Measurements from ENCODE around the gene SKAP2. TPM values are rescaled to one million over a fixed set of nuclear protein-coding genes. Genes with fewer than 3 reads are reported as not detected.

The SKAP2 gene
- total and polyA plus RNA-seq, 2 of the 4 experiments (the other 2 are of a cell fraction): 5.7 to 7.4 TPM

DNA sequence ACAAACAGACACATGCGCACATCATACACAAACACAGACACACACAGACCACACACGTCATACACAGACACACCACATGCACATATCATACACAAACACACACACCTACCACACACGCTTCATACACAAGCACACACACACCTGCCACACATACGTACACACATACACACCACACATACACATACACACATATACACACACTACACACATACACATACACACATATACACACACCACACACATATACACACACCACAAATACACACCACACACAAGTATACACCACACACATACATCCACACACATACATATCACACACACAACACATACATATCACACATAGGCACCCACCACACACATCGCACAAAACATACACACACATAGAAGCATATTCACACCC lies 224.7 kb downstream of the SKAP2 start:
- Histone ChIP-seq H3K9ac (ENCODE audit: low read depth, low read length) (no peak overlapping the region), H3K27me3 (ENCODE audit: control insufficient read depth, insufficient read depth, low read length) (0 out of 2 replicates have a peak, but pooled peaks cover 2% of the 10 kb centered on the region), H4K5ac (ENCODE audit: low read depth, low read length) (no peak overlapping the region), H2AK5ac (ENCODE audit: low read depth, low read length) (no peak overlapping the region), H3K14ac (replicated peaks; ENCODE audit: low read depth, low read length) (no peak overlapping the region), H3K79me1 (ENCODE audit: low read depth in 1 of 2, low read length in 2 of 2) (no peaks in the 10 kb centered on the region), H2BK20ac (ENCODE audit: low read depth, low read length) (no peak overlapping the region), H2AFZ (replicated peaks; ENCODE audit: low read length, poor library complexity) (no peak overlapping the region), H3K9me3 (ENCODE audit: control insufficient read depth, insufficient read depth, low read length) (no peaks in the 10 kb centered on the region), H3K4me3 (ENCODE audit: insufficient read depth, low read depth, low read length) (no peak overlapping the region), H3K36me3 (ENCODE audit: control insufficient read depth, insufficient read depth, low read length) (no peaks in the 10 kb centered on the region), H2BK15ac (ENCODE audit: low read depth, low read length) (no peak overlapping the region), H3K18ac (ENCODE audit: low read depth, low read length) (no peak overlapping the region), H3K4me2 (ENCODE audit: low read depth, low read length) (no peak overlapping the region), H2BK5ac (ENCODE audit: low read depth, low read length, poor library complexity, severe bottlenecking) (peak overlapping the region; percentile 91), H3K23ac (ENCODE audit: low read depth, low read length) (no peak overlapping the region), H2BK120ac (ENCODE audit: low read depth, low read length) (no peak overlapping the region), H4K91ac (ENCODE audit: insufficient read depth, low read depth, low read length) (no peak overlapping the region), H2AK9ac (replicated peaks; ENCODE audit: low read depth, low read length, poor library complexity) (no peak overlapping the region), H4K8ac (ENCODE audit: low read depth in 2 of 2, low read length in 2 of 2) (no peak overlapping the region), H4K20me1 (ENCODE audit: insufficient read depth, low read length) (no peaks in the 10 kb centered on the region), H3K4me1 (ENCODE audit: control insufficient read depth, insufficient read depth, low read length) (no peaks in the 10 kb centered on the region), H3K4ac (ENCODE audit: low read depth, low read length) (no peak overlapping the region), H3K56ac (ENCODE audit: extremely low read depth, insufficient read depth, low read length) (no peak overlapping the region), H3K27ac (ENCODE audit: insufficient read depth, low read length) (no peak overlapping the region), H3K9me1 (ENCODE audit: insufficient read depth, low read length) (peaks cover 5% of the 10 kb centered on the region; the same call in 1 of the 2 replicates)
- ChIA-PET CTCF (no interaction called here), POLR2A (ENCODE audit: unreplicated experiment) (no interaction called here)
- intact Hi-C loops (cut with micrococcal nuclease): no loop called here
- no peak for DNase-seq
- in situ Hi-C loops (cut with MboI; ENCODE audit: low sequenced_read_pairs): no loop called here
- TF ChIP-seq, protein P1, sequence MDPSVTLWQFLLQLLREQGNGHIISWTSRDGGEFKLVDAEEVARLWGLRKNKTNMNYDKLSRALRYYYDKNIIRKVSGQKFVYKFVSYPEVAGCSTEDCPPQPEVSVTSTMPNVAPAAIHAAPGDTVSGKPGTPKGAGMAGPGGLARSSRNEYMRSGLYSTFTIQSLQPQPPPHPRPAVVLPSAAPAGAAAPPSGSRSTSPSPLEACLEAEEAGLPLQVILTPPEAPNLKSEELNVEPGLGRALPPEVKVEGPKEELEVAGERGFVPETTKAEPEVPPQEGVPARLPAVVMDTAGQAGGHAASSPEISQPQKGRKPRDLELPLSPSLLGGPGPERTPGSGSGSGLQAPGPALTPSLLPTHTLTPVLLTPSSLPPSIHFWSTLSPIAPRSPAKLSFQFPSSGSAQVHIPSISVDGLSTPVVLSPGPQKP (IDR thresholded peaks at IDR 0.05; ENCODE audit: borderline replicate concordance, low read depth, low read length): no peak
- TF ChIP-seq NFE2L2 (IDR thresholded peaks at IDR 0.05; ENCODE audit: low read depth, low read length) (no peak), SMC3 (IDR thresholded peaks at IDR 0.05; ENCODE audit: low read depth, low read length) (no peak), CHD1 (IDR thresholded peaks at IDR 0.05; ENCODE audit: low read depth, low read length) (no peak)
- TF ChIP-seq, protein P2, sequence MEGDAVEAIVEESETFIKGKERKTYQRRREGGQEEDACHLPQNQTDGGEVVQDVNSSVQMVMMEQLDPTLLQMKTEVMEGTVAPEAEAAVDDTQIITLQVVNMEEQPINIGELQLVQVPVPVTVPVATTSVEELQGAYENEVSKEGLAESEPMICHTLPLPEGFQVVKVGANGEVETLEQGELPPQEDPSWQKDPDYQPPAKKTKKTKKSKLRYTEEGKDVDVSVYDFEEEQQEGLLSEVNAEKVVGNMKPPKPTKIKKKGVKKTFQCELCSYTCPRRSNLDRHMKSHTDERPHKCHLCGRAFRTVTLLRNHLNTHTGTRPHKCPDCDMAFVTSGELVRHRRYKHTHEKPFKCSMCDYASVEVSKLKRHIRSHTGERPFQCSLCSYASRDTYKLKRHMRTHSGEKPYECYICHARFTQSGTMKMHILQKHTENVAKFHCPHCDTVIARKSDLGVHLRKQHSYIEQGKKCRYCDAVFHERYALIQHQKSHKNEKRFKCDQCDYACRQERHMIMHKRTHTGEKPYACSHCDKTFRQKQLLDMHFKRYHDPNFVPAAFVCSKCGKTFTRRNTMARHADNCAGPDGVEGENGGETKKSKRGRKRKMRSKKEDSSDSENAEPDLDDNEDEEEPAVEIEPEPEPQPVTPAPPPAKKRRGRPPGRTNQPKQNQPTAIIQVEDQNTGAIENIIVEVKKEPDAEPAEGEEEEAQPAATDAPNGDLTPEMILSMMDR (conservative IDR thresholded peaks at IDR 0.05; ENCODE audit: low read depth, low read length): no peak
- no peak for ATAC-seq (ENCODE audit: low read depth)
- 72% methylated on average over 4 of the region's 5 CpGs; no CpG with 5 or more reads in 1 of the 2 experiments for WGBS, 2 experiments (ENCODE audit: extremely low coverage in 2 of 2, insufficient read length in 1 of 2)
- no TSS peak for BruUV-seq (replicated peaks)
- dilution Hi-C loops (cut with HindIII; ENCODE audit: low sequenced_read_pairs, unreplicated experiment): no loop called here
